RWPE2 (cell line): ENCODE results near the gene RIIAD1.

Experiments
- ATAC-seq: fragments of 200-7000 bp; cut with Tn5 transposase; 3 replicates; pipeline ENCODE4 v1.9.1; 2021; ENCODE audit warnings: low read depth
- DNase-seq: peaks from one replicate; pipeline ENCODE4 v3.0.0-alpha.2; 2020; ENCODE audit warnings: low spot score
- H3K27ac ChIP-seq: fragments of 450-650 bp; 2 replicates; pipeline ENCODE4 v1.5.1; 2017; ENCODE audit warnings: mild to moderate bottlenecking; ENCODE audit not compliant: poor library complexity, severe bottlenecking
- H3K27me3 ChIP-seq: fragments of 250-450 bp; sonication (Bioruptor Pico); 2 replicates; pipeline ENCODE4 v1.5.1; 2021; ENCODE audit warnings: mild to moderate bottlenecking, moderate library complexity; ENCODE audit not compliant: insufficient read depth, poor library complexity, severe bottlenecking
- H3K36me3 ChIP-seq: fragments of 250-450 bp; sonication (Bioruptor Pico); 2 replicates; pipeline ENCODE4 v1.5.1; 2020; ENCODE audit warnings: low read depth, mild to moderate bottlenecking, moderate library complexity
- H3K4me1 ChIP-seq: fragments of 250-450 bp; sonication (Bioruptor Pico); 2 replicates; pipeline ENCODE4 v1.5.1; 2021; ENCODE audit warnings: mild to moderate bottlenecking, moderate library complexity; ENCODE audit not compliant: insufficient read depth, poor library complexity, severe bottlenecking
- H3K4me3 ChIP-seq: fragments of 250-450 bp; sonication (Bioruptor Pico); 2 replicates; pipeline ENCODE4 v1.5.1; 2021; ENCODE audit warnings: mild to moderate bottlenecking, moderate library complexity; ENCODE audit not compliant: severe bottlenecking
- H3K9me3 ChIP-seq: fragments of 250-450 bp; sonication (Bioruptor Pico); 2 replicates; pipeline ENCODE4 v1.5.1; 2021; ENCODE audit warnings: mild to moderate bottlenecking, moderate library complexity; ENCODE audit not compliant: severe bottlenecking
- CTCF ChIP-seq: fragments of 450-650 bp; IDR thresholded peaks from one replicate; pipeline ENCODE4 v1.5.1; 2017; ENCODE audit warnings: mild to moderate bottlenecking, moderate library complexity; ENCODE audit not compliant: poor library complexity, severe bottlenecking

RIIAD1 gene

DNA sequence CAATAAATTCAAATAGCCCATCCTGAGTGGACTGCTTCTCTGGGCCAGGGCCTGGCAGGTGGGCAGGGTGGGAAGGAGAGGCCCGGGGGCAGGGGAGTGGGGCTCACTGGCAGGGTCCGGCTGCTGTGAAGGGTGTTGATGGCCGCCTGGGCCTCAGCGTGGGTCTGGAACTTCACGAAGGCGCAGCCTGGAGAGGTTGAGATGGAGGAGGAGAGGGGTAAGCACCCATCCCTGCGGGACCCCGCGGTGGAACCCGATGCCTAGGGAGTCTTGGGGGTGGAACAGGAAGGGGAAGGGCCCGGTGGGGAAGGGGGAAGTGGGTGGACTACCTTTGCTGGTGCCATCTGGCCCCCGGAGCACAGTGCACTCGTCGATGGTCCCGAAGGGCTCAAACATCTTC is 12.4 kb upstream of the RIIAD1 start:
- Histone ChIP-seq H3K27ac (no peak overlapping the region), H3K36me3 (no peaks in the 10 kb centered on the region), H3K9me3 (no peaks in the 10 kb centered on the region), H3K4me3 (no peak overlapping the region), H3K4me1 (peaks cover 3% of the 10 kb centered on the region), H3K27me3 (no peaks in the 10 kb centered on the region)
- DNase-seq: no peak
- no peak for ATAC-seq
- no peak for TF ChIP-seq CTCF

- Histone ChIP-seq H3K27ac (no peak overlapping the region), H3K4me3 (no peak overlapping the region), H3K9me3 (no peaks in the 10 kb centered on the region), H3K36me3 (no peaks in the 10 kb centered on the region), H3K4me1 (peaks cover 4% of the 10 kb centered on the region), H3K27me3 (no peaks in the 10 kb centered on the region)
- DNase-seq: no peak
- no peak for TF ChIP-seq CTCF
- ATAC-seq: no peak
Measured at GRCh38 chr1:151710187-151710840, 11.0 kb upstream of the RIIAD1 start.

GRCh38 chr1:151711044-151711800 is 10.1 kb upstream of the RIIAD1 start:
- H3K27ac ChIP-seq: no peak overlapping the region
- peaks cover 4% of the 10 kb centered on the region for H3K4me1 ChIP-seq
- H3K36me3 ChIP-seq: no peaks in the 10 kb centered on the region
- no peaks in the 10 kb centered on the region for H3K27me3 ChIP-seq
- TF ChIP-seq CTCF: no peak
- H3K4me3 ChIP-seq: no peak overlapping the region
- H3K9me3 ChIP-seq: no peaks in the 10 kb centered on the region
- DNase-seq (no peak), ATAC-seq (no peak)

GRCh38 chr1:151711951-151712350 is 9.4 kb upstream of the RIIAD1 start:
- ATAC-seq (no peak), DNase-seq (no peak)
- no peak for TF ChIP-seq CTCF
- no peaks in the 10 kb centered on the region for H3K36me3 ChIP-seq
- no peaks in the 10 kb centered on the region for H3K9me3 ChIP-seq
- no peak overlapping the region for H3K4me3 ChIP-seq
- H3K27me3 ChIP-seq: peaks cover 1% of the 10 kb centered on the region
- peaks cover 4% of the 10 kb centered on the region for H3K4me1 ChIP-seq
- no peak overlapping the region for H3K27ac ChIP-seq

GRCh38 chr1:151713044-151713443 is 8.3 kb upstream of the RIIAD1 start:
- Histone ChIP-seq H3K4me1 (peaks cover 4% of the 10 kb centered on the region), H3K27me3 (peaks cover 7% of the 10 kb centered on the region)
- no peak for TF ChIP-seq CTCF

More at GRCh38 chr1:151713044-151713443, 8.3 kb upstream of the RIIAD1 start:
- DNase-seq (no peak), ATAC-seq (no peak)
- H3K27ac ChIP-seq: no peak overlapping the region
- no peaks in the 10 kb centered on the region for H3K36me3 ChIP-seq
- H3K9me3 ChIP-seq: no peaks in the 10 kb centered on the region
- no peak overlapping the region for H3K4me3 ChIP-seq
